Skeletal muscle tissue (tissue), 4 donors: Measurements from ENCODE around the gene ABCC3. TPM values are rescaled to one million over a fixed set of nuclear protein-coding genes. Genes with fewer than 3 reads are reported as not detected.

Source experiments
- H3K27ac ChIP-seq: one replicate; pipeline ENCODE4 v1.7.0; 2013; ENCODE audit warnings: mild to moderate bottlenecking, low read depth, low read length, inconsistent platforms
- H3K27me3 ChIP-seq, 3 donors: one replicate each; pipeline ENCODE4 v1.7.0; 2013; ENCODE audit warnings: low read length in 3 of 3; ENCODE audit not compliant: control insufficient read depth in 3 of 3, insufficient read depth in 3 of 3
- H3K36me3 ChIP-seq, 3 donors: one replicate each; pipeline ENCODE4 v1.7.0; 2013; ENCODE audit warnings: low read length in 3 of 3; ENCODE audit not compliant: control insufficient read depth in 3 of 3, insufficient read depth in 3 of 3
- H3K4me1 ChIP-seq, 3 donors: one replicate each; pipeline ENCODE4 v1.7.0; 2013; ENCODE audit warnings: low read length in 3 of 3, mild to moderate bottlenecking in 3 of 3; ENCODE audit not compliant: control insufficient read depth in 3 of 3, insufficient read depth in 3 of 3
- H3K4me3 ChIP-seq, 3 donors: one replicate each; pipeline ENCODE4 v1.7.0; 2013; ENCODE audit warnings: low read length in 3 of 3
- H3K9ac ChIP-seq, 3 donors: one replicate each; pipeline ENCODE4 v1.7.0; 2013; ENCODE audit warnings: low read length in 3 of 3, mild to moderate bottlenecking in 3 of 3, moderate library complexity in 2 of 3, low read depth in 1 of 3
- H3K9me3 ChIP-seq, 3 donors: one replicate each; pipeline ENCODE4 v1.7.0; 2013; ENCODE audit warnings: low read length in 3 of 3; ENCODE audit not compliant: control insufficient read depth in 3 of 3
- total RNA-seq: library from RNA; depleted of rRNA; stranded (reverse); fragments of >200 nt; gene quantifications from one replicate; pipeline ENCODE4 v1.2.3, GENCODE V29; 2014
- donor health status: Osteomylitis.

Gene ABCC3
- total RNA-seq, 1 donor from 2014 or later: 1.0 TPM

DNA sequence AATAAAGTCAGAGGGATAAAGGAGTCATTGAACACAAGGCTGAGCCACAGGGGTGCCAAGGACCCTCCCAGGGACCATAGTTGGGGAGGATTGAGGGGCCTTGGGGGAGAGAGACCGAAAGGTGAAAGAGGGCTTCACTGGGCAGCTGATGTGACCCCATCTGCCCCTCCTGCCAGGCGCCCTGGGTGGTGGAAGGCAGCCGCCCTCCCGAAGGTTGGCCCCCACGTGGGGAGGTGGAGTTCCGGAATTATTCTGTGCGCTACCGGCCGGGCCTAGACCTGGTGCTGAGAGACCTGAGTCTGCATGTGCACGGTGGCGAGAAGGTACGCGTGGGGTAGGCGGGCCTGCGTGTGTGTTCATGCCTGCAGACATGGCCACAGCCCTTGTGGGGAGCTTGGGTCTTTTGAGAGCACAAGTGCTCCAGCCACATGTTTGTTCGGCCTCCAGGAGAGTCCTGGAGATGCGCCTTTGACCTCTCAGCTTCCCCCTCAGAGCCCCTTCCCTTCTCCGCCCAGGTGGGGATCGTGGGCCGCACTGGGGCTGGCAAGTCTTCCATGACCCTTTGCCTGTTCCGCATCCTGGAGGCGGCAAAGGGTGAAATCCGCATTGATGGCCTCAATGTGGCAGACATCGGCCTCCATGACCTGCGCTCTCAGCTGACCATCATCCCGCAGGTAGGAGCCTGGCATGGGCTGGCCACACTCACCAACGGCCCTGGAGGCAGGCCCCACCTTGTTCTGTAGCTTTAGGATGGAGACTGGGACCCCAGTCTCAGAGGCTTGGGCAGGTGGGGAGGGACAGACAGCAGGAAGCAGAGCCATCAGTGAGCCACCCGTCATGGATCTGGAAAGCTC lies 49.0 kb downstream of the ABCC3 start:
- peaks cover 16 to 31% (median 18%) of the 10 kb centered on the region in 3 donors for H3K4me1 ChIP-seq
- no peaks in the 10 kb centered on the region for H3K9me3 ChIP-seq
- no peak overlapping the region for H3K9ac ChIP-seq
- H3K4me3 ChIP-seq: no peak overlapping the region
- no peaks in the 10 kb centered on the region for H3K36me3 ChIP-seq
- H3K27me3 ChIP-seq: no peaks in the 10 kb centered on the region
- H3K27ac ChIP-seq: no peak overlapping the region

GRCh38 chr17:50684288-50684611 lies 49.6 kb downstream of the ABCC3 start:
- Histone ChIP-seq H3K4me1 (peaks cover 16 to 31% (median 18%) of the 10 kb centered on the region in 3 donors), H3K4me3 (no peak overlapping the region), H3K27ac (no peak overlapping the region), H3K36me3 (no peaks in the 10 kb centered on the region), H3K9ac (no peak overlapping the region), H3K27me3 (no peaks in the 10 kb centered on the region), H3K9me3 (no peaks in the 10 kb centered on the region)

GRCh38 chr17:50684612-50685333 lies 50.1 kb downstream of the ABCC3 start:
- Histone ChIP-seq H3K4me1 (peaks cover 16 to 36% (median 18%) of the 10 kb centered on the region in 3 donors), H3K4me3 (no peak overlapping the region), H3K9me3 (no peaks in the 10 kb centered on the region), H3K27me3 (no peaks in the 10 kb centered on the region), H3K36me3 (no peaks in the 10 kb centered on the region), H3K9ac (no peak overlapping the region), H3K27ac (no peak overlapping the region)

DNA sequence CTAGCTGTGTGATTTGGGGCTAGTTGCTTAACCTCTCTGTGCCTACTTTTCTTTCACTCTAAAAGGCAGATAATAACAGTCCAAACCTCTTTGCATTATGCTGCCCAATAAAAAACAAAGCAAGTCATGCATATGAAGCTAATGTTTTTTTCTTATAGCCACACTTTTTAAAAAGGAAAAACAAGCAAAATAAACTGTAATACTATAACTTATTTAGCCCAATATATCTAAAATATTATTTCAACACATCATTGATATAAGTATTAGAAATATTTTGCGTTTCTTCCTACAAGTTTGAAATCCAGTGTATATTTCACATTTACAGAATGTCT lies 50.6 kb downstream of the ABCC3 start:
- Histone ChIP-seq H3K4me3 (no peak overlapping the region), H3K36me3 (no peaks in the 10 kb centered on the region), H3K9me3 (no peaks in the 10 kb centered on the region), H3K27ac (no peak overlapping the region), H3K9ac (no peak overlapping the region), H3K27me3 (no peaks in the 10 kb centered on the region), H3K4me1 (peaks cover 16 to 36% (median 18%) of the 10 kb centered on the region in 3 donors)

DNA sequence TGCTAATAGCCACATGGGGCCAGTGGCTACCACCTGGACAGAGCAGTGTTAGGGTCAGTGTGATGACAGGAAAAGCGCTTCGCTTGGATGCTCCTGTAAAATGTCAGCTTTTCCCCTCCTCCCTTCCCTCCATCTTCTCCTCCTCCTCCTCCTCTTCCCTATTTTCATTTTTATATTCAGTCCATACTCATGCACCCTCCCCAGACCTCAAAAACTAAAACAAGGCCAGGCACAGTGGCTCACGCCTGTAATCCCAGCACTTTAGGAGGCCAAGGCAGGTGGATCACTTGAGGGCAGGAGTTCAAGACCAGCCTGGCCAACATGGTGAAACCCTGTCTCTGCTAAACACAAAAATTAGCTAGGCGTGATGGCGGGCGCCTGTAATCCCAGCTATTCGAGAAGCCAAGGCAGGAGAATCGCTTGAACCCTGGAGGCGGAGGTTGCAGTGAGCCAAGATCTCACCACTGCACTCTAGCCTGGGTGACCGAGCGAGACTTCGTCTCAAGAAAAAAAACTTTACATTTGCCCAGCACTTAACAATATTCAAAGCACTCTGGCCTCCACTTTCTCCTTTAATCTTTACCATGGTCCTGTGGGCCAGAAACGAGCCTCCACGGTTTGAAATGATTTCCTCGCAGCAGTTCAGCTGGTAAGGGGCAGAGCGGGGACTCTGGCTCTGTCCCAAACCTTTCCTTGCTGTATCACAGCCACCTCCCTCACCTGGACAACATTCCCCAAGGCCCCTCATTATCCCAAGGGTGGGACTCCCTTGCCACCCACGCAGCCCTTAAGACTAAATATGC lies 51.2 kb downstream of the ABCC3 start:
- no peaks in the 10 kb centered on the region for H3K36me3 ChIP-seq
- H3K27me3 ChIP-seq: no peaks in the 10 kb centered on the region
- peaks cover 16 to 38% (median 21%) of the 10 kb centered on the region in 3 donors for H3K4me1 ChIP-seq
- H3K4me3 ChIP-seq: no peak overlapping the region
- peak overlapping the region in 1 of 3 donors; percentile 33 for H3K9ac ChIP-seq
- H3K9me3 ChIP-seq: no peaks in the 10 kb centered on the region
- peak overlapping the region; percentile 57 for H3K27ac ChIP-seq

DNA sequence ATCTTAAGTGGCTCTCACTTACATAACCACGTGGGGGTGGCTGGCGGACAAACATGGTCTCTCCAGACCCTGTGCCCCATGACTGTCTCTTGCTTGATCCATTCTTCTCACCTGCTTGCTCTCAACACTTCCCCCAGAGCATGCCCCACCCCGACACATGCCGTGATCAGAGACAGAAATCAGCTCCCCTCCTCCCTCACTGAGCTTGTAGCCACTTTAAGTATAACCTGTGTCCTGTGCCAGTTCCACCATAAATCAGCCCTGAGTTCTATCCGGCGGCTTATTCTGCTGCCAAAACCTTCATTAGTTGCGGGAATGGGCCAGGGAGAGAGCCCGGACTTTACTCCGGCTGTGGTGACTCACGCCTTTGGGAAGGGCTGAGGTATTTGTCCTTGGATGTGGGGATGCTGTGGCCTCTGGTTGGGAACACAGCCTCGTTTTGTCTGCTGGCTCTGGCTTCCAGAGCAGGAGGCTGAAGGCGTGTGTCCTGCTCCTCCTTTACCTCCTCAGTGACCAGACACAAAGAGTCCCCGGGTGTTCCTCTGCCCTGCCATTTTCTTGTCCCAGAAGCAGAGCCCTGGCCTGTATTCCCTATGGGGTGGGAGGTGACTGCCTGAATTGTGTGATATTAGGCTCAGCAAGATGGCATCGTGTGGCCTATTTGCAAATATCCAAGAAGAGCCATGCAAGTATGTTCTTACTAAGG lies 52.0 kb downstream of the ABCC3 start:
- peak overlapping the region in 2 of 3 donors; percentile 16 to 29 for H3K4me3 ChIP-seq
- H3K9ac ChIP-seq: peak overlapping the region in 1 of 3 donors; percentile 40
- peak overlapping the region; percentile 57 for H3K27ac ChIP-seq
- H3K4me1 ChIP-seq: peaks cover 16 to 38% (median 20%) of the 10 kb centered on the region in 3 donors
- no peaks in the 10 kb centered on the region for H3K36me3 ChIP-seq
- H3K9me3 ChIP-seq: no peaks in the 10 kb centered on the region
- no peaks in the 10 kb centered on the region for H3K27me3 ChIP-seq

DNA sequence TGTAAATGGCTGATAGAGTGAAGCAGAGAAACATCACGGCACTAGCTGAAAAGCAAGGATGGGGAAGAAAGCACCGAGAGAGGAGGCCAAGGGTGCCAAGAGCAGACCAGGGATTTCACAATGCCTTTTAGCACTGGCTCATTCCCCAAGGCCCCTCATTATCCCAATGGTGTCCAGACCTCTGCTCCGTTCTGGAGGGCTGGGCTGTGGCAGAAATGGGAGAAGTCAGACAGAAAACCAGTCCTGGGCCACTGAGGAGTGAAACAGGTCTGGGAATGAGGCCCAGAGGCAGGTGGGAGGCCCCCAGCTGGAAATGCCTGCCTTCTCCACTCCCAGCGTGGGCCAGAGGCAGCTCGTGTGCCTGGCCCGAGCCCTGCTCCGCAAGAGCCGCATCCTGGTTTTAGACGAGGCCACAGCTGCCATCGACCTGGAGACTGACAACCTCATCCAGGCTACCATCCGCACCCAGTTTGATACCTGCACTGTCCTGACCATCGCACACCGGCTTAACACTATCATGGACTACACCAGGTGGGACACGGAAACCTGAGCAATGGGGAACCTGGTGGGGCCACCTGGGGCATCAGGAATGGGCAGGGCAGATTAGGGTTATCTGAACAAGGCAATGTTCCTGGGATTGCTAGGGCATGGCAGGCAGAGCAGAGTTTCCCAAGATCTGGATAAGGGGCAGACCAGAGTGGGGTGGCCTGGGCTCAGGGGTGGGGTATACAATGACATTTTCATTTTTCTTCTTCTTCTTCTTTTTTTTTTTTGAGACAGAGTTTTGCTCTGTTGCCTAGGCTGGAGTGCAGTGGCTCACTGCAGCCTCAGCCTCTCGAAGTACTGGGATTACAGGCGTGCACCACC lies 52.8 kb downstream of the ABCC3 start:
- H3K4me3 ChIP-seq: peak overlapping the region in 1 of 3 donors; percentile 22
- no peaks in the 10 kb centered on the region for H3K9me3 ChIP-seq
- peaks cover 3 to 7% (median 4%) of the 10 kb centered on the region in 3 donors for H3K36me3 ChIP-seq
- H3K27ac ChIP-seq: peak overlapping the region; percentile 57
- H3K9ac ChIP-seq: peak overlapping the region in 2 of 3 donors; percentile 12 to 40
- H3K4me1 ChIP-seq: peaks cover 16 to 41% (median 24%) of the 10 kb centered on the region in 3 donors
- no peaks in the 10 kb centered on the region for H3K27me3 ChIP-seq

DNA sequence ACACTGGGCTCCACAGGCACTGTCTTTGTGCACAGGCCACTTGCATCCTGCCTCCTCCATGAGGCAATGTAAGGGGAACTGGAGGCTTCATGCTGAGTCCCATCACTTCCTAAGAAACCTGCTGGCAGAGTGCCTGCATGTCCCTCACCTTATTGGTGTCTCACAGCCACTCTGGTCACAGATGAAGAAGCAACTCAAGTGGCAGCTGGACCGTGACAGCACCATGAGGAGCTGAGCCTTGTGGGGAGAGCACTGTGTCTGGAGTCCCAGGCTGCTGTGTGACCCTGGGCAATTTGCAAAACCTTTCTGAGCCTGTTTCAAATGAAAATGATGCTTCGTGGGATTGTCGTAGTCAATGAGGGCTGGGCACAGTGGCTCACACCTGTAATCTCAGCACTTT lies 53.6 kb downstream of the ABCC3 start:
- peaks cover 10 to 15% (median 11%) of the 10 kb centered on the region in 3 donors for H3K36me3 ChIP-seq
- no peaks in the 10 kb centered on the region for H3K9me3 ChIP-seq
- no peak overlapping the region for H3K9ac ChIP-seq
- H3K4me1 ChIP-seq: peaks cover 16 to 41% (median 24%) of the 10 kb centered on the region in 3 donors
- H3K27ac ChIP-seq: no peak overlapping the region
- no peak overlapping the region for H3K4me3 ChIP-seq
- no peaks in the 10 kb centered on the region for H3K27me3 ChIP-seq

DNA sequence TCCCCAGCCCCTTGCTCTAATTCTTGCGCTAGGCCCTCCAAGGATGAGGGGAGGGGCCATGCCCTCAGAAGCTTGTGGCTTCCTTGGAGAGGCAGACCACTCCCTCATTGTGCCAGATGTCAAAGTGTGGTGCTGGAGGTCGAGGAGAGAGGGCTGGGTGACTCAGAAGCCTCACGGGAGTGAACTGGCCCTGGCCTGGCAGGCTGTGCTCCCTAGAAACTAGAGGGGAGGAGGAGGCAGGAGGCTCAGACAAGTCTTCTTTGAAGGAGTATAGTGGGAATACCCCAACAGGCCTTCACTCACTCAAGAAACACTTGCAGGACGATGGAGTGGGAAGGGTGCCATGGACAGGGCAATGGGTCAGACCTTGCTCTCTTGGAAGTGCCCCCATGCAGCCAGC lies 54.6 kb downstream of the ABCC3 start:
- H3K27me3 ChIP-seq: no peaks in the 10 kb centered on the region

More for the DNA sequence above, 54.6 kb downstream of the ABCC3 start:
- Histone ChIP-seq H3K9me3 (no peaks in the 10 kb centered on the region), H3K4me1 (peaks cover 16 to 41% (median 24%) of the 10 kb centered on the region in 3 donors), H3K4me3 (no peak overlapping the region), H3K9ac (peak overlapping the region in 1 of 3 donors; percentile 3), H3K27ac (no peak overlapping the region), H3K36me3 (peaks cover 16 to 22% (median 19%) of the 10 kb centered on the region in 3 donors)
